HG03439 (cell line): ENCODE measurements around the gene PARN.
"Not testable (repeated sequence)": the region's sequence is repeated elsewhere in the genome, so short reads cannot be mapped to it uniquely, and the experiment has no call there.

Experiments
- ATAC-seq: cut with Tn5 transposase; IDR thresholded peaks from one replicate; pipeline ENCODE4 v1.9.1; 2021; ENCODE audit warnings: mild to moderate bottlenecking, moderate library complexity; ENCODE audit not compliant: unreplicated experiment

PARN gene, protein sequence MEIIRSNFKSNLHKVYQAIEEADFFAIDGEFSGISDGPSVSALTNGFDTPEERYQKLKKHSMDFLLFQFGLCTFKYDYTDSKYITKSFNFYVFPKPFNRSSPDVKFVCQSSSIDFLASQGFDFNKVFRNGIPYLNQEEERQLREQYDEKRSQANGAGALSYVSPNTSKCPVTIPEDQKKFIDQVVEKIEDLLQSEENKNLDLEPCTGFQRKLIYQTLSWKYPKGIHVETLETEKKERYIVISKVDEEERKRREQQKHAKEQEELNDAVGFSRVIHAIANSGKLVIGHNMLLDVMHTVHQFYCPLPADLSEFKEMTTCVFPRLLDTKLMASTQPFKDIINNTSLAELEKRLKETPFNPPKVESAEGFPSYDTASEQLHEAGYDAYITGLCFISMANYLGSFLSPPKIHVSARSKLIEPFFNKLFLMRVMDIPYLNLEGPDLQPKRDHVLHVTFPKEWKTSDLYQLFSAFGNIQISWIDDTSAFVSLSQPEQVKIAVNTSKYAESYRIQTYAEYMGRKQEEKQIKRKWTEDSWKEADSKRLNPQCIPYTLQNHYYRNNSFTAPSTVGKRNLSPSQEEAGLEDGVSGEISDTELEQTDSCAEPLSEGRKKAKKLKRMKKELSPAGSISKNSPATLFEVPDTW

DNA sequence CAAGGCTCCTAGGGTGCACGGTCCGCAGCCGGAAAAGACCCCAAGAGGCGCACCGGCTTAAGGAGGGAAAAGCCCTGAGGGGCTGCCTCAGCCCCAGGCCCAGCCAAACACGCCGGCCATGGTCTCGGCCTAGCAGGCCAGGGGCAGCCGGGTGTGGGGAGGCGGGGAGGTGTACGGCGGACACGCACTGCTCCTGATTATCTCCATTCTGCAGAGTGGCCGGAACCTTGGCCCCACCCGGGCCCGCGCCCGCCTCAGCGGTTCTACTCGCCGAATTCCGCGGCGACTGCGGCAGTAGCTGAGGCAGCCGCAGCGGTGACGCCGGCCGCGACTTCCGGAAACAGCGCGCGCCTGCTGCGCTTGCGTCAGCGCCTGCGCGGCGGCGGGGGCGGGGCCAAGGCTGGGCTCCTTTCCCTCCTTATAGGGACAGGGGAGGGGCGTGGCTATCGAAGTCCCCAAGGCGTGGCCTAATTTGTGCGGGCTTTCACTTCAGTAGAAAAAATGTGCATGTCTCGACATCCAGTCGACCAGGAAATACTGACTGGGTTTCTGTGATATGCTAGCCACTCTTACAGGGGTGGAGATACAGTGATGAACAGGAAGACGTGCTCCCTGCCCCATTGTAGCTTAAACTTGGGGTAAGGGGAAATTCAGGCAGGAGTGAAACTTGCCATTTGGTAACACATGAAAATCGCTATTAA, at the start of gene PARN:
Gene PARN, minus strand, starts transcription at position 342 of the 701 bp plus-strand sequence. Its CDS starts 135 bp downstream, at position 207.
- peak; percentile 51 for ATAC-seq

DNA sequence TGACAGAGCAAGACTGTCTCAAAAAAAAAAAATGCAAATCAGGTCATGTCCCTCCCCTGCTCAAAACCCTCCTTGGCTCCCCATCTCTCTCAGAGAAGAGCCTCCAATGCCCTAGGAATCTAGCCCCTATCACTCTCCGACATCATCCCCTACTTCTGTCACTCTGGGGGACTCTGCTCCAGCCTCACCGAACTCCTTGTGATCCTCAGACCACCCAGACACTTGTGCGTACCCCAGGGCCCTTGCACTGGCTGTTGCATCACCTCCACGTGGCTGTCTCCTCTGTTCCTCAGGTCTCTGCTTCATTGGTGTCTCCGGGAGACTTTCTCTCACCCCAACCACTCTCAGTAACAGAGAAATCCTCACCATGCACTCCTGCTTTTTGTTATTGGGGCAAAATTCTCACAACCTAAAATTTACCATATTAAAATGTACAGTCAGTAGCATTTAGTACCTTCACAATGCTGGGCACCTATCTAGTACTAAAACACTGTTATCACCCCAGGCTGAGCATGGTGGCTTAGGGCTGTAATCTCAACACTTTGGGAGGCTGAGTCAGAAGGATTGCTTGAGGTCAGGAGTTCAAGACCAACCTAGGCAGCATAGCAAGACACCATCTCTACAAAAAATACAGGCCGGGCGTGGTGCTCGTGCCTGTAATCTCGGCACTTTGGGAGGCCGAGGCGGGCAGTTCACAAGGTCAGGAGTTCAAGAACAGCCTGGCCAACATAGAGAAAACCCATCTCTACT, 48.9 kb upstream of the PARN start:
- ATAC-seq: no peak

DNA sequence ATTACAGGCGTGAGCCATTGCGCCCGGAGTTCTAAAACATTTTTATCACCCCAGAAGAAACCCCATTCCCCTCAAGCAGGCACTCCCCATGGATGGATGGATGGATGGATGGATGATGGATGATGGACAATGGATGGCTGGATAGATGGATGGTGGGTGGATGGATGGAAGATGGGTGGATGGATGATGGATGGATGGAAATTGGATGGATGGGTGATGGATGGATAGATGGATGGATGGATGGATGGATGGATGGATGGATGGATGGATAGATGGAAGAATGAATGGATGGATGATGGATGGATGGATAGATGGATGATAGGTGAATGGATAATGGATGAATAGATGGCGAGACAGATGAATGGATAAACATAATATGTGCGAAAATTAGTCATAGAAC, 47.6 kb upstream of the PARN start:
- ATAC-seq: no peak

DNA sequence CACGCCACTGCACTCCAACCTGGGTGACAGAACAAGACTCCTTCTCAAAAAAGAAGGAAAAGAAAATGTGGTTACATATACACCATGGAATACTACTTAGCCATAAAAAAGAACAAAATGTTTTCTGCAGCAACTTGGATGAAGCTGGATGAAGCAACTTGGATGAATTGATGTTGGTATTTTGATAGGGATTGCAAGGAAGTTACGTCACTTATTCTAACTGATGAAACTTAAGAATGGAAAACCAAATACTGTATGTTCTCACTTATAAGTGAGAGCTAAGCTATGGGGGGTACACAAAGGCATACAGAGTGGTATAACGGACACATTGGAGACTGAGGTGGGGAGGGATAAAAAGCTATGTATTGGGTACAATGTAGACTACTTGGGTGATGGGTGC, 46.6 kb upstream of the PARN start:
- no peak for ATAC-seq

DNA sequence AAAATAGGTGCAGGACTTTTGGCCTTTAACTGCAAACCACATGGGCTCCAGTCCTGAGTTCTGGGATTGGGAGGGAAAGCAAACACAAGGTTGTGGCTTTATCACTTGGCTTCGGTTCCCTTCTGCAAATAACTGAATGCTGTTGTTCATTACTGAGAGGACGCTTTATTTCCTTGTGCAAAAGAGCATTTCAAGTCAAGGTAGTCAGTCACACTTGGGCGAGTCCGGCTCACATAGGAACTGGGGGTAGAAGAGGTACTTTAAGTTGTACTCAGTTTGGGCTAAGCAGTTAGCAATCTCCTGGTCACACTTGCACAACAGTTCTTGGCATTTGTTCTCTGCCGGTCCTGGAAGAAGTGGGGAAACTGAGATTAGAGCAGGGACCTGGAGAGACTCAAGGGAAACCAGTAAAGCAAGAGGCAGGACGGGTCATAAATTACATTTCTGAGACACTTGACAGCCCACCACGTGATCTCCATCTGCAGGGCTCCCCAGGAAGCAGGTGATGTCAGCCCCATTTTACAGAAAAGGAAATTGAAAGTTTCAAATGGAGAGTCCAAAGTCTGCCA, 42.4 kb upstream of the PARN start:
- peak; percentile 59 for ATAC-seq

DNA sequence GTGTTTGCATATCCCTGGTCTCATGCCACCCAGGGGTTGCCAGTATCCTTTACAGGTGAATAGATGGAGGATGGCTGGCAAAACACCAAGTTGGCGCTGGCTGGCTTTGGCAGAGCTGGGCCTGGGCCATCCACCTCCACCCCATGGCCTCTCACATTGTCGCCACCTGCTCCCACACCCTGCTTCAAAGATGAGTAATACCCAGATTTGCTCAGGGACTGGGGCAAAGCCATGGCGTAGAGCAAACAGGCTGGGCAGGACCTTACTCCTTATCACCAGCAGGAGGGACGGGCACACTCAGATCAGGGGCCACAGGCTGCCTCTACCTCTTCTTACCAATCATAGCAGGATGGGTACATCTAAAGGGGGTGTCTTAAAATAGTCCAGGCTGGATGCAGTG, 39.7 kb upstream of the PARN start:
- no peak for ATAC-seq

DNA sequence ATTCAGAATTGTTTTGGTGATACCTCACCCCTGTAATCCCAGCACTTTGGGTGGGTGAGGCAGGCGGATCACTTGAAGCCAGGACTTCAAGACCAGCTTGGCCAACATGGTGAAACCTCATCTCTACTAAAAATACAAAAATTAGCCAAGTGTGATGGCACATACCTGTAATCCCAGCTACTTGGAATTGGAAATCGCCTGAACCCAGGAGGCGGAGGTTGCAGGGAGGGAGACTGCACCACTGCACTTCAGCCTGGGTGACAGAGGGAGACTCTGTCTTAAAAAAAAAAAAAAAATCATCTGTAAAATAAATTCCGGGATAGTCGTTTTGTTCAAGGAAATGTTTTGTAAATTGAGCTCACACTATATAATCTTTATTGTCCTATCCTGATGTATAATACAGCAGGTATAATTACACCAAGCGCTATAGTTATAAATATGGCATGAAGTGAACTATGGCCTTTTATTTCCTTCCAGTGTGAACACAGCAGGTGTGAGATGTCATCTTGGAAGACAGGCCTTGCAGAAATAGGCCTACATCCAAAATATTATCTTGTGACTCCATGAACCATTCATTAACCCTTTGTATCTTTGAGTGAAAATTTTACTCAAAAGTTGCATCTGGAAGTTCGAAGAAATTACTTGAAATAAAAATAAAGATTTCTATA, 38.6 kb upstream of the PARN start:
- no peak for ATAC-seq

DNA sequence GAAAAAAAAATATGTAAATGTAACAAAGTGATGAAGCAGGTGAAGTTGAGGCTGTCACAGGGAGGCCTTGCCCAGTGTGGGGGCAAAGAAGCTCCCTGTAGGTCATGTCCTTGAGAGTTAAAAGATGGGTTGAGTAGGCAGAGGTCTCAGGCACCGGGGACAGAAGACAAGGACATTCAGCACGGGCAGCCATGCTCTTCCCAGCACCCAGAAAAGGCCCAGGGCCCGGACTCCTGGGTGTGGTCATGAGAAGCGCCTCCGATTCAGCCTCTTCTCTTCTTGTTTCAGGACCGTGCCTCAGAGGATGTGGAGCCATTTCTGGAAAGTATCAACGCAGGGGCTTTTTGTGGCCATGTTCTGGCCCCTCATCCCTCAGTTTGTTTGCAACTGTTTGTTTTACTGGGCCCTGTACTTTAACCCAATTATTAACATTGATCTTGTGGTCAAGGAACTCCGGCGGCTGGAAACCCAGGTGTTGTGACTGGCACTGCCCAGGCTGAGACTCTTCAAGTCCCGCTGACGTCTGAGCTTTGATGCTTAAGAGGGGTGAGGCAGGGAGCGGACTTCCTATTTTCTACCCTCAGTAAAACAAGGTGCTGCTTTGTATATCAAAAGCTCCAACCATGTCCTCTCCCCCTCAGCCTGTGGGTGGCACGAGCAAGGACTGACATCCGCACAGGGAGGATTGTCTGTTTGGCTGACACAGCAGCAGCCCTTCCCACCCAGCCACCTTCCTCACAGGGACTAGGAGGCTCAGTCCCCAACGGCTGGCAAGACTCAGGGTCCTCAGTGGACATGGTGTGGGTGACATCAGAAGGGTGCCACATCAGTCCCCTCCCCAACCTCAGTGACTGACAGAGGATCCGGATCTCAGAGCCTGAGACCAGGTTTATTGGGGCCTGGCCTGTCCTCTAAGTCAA, 37.5 kb upstream of the PARN start:
- ATAC-seq: no peak

DNA sequence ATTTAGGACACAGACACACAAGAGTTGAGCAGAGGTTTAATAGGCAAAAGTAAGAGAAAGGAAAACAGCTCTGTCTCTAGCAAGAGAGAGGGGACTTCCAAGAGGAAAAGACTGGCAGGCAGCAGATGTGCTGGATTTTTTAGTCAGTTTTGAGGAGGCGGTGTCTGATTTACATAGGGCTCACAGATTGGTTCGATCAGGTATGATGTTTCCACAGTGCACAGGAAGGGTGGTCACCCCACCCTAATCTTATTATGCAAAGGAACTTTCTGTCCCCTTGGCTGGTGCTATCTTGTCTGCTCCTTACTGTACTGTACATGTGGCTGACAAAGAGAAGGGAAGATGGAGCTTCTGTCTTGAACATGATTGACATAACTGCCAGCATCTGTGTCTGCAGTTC, 28.0 kb upstream of the PARN start:
- ATAC-seq: no peak

DNA sequence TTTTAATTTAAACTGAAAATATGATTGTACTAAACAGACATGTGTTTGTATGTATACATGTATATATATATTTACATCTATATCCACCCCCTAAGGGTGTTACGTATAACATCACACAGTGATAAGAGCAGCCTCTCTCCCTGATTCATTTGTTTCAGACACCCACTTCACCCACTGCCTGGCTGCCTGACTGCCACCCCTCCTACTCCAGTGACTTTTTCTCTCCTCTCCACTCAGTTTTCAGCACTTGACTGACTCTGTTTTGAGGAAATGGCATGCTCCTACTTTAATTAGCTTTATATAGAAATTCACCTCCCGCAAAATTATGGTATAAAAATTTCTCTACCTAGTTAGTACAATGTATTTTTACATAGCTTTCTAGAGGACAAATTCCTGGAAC, 22.7 kb upstream of the PARN start:
- no peak for ATAC-seq

DNA sequence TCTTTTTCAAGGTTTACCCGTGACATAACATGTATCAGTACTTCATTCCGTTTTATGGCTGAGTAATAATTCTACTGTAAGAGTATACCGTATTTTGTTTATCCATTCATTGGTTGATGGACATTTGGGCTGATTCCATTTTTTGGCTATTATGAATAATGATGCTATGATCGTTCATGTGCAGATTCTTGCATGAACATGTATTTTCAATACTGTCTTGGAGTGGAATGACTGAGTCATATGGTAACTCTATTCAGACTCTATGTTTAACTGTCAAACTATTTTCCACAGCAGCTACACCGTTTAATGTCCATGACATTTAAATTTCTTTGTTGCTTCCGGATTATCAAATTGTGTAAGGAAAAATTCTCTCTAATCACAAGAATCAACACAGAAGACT, 20.6 kb upstream of the PARN start:
- ATAC-seq: no peak

DNA sequence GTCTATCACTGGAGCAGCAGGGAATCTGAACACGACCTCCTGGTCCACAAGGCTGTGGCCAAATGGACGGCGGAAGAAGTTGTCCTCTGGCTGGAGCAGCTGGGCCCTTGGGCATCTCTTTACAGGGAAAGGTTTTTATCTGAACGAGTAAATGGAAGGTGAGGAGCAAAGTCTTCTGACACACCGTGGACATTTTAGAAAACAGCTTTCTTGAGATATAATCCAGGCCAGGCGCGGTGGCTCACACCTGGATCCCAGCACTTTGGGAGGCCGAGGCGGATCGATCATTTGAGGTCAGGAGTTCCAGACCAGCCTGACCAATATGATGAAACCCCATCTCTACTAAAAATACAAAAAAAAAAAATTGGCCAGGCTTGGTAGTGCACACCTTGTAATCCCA, 19.8 kb upstream of the PARN start:
- no peak for ATAC-seq

DNA sequence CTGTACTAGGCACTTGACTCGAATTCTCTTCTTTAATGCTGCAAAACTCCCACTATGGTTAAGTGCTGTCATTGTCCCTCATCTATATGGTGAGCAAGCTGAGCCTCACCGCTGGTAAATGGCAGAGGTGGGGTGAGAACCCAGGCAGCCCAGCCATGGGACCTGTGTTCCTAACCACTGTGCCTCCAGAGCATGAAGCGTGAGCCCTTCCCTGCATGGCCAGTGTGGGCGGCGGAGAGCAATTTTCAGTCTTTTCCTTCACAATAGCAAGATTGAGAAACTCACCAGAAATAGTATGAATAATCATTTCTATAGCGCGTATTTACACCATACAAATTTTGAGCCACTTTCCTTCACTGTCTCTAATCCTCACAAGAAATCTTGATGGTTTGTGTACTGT, 11.9 kb upstream of the PARN start:
- ATAC-seq: no peak

DNA sequence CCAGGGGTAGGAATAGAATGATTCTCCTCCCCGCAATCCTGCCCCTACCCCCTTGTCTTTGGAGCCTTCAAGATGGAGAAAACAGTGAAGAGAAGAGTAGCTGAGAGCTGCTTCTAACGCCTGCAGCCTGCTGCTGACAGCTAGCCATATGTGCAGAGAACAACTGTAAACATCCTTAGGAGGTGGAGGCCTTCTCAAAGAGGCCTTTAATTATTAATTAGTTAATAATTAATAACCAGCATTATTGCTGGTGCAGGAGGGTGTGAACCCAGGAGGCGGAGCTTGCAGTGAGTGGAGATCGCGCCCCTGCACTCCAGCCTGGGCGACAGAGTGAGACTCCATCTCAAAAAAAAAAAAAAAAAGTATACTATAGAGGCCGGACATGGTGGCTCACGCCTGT, 11.1 kb upstream of the PARN start:
- no peak for ATAC-seq

DNA sequence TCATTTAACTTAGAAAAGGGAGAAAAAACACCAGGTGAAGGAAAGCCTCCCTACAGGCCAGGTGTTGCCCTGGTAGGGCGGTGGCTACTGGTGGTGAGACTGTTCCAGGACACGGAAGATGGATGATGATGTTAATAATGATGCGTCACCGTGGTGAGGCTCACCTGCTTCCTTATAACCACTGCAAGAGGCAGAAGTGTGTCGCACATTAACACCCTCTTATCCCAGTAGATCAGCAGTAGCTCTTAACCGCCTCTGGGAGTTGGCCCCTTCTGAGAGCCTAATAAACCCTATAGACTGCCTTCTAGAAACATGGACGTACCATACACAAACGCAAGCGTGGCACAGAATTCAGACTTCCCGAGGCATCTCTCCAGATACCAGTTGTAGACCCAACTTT, 10.5 kb upstream of the PARN start:
- no peak for ATAC-seq

DNA sequence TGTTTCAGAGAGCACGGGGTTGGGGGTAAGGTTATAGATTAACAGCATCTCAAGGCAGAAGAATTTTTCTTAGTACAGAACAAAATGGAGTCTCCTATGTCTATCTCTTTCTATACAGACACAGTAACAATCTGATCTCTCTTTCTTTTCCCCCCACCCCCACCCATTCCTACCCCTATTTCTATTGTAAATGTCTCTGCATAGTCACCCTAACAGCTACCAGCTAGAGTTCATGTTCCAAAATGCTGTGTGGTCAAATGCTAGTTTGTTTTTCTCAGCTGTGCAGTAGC, 6.8 kb upstream of the PARN start:
- not testable (repeated sequence) for ATAC-seq

DNA sequence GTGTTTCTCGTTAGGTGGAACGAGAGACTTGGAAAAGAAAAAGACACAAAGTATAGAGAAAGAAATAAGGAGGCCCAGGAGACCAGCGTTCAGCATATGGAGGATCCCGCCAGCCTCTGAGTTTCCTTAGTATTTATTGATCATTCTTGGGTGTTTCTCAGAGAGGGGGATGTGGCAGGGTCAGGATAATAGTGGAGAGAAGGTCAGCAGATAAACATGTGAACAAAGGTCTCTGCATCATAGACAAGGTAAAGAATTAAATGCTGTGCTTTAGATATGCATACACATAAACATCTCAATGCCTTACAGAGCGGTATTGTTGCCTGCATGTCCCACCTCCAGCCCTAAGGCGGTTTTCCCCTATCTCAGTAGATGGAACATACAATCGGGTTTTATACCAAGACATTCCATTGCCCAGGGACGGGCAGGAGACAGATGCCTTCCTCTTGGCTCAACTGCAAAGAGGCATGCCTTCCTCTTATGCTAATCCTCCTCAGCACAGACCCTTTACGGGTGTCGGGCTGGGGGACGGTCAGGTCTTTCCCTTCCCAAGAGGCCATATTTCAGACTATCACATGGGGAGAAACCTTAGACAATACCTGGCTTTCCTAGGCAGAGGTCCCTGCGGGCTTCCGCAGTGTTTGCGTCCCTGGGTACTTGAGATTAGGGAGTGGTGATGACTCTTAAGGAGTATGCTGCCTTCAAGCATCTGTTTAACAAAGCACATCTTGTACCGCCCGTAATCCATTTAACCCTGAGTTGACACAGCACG, 6.3 kb upstream of the PARN start:
- ATAC-seq: not testable (repeated sequence)

DNA sequence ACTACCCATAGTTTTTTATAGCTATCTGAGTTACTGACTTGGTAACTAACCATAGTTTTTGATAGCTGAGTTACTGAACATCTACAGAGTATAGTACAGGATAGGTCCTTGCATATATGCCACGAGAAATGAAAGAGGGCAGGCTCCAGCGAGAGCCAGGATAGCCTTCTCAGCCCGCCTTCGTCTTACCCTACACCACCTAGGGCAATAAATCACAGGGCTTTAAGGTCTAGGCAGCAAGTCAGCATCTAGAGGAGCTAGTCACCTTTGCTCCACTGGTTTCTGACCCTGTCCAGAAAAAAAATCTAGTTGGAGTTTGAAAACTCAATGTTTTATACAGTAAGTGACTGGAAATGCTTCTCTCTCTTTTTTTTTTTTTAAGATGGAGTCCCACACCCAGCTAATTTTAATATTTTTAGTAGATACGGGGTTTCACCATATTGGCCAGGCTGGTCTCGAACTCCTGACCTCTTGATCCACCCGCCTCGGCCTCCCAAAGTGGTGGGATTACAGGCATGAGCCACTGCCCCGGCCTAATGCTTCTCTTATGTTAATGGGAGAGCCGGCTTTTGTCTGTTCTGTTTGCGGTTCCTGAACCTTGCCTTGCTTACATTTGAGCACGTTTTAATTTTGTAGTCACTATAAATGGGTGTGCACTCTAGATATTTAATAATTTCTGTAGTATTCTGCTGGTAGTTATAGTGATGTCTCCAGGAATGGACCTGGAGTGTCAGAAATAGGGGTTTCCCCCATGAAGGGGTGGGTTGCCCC, 5.5 kb upstream of the PARN start:
- no peak for ATAC-seq
